GM19025 (cell line): ENCODE data around the gene ZFAND6.
"Not testable (repeated sequence)": the region's sequence is repeated elsewhere in the genome, so short reads cannot be mapped to it uniquely, and the experiment has no call there.

Experiments
- ATAC-seq: cut with Tn5 transposase; IDR thresholded peaks from one replicate; pipeline ENCODE4 v1.9.1; 2021; ENCODE audit warnings: mild to moderate bottlenecking, low read depth, moderate library complexity; ENCODE audit not compliant: unreplicated experiment

ZFAND6 gene

GRCh38 chr15:80138961-80139360 is 79.5 kb downstream of the ZFAND6 start:
- ATAC-seq = no peak

GRCh38 chr15:80140909-80141308 is 81.4 kb downstream of the ZFAND6 start:
- ATAC-seq = no peak

- no peak for ATAC-seq
These were observed 82.6 kb downstream of the ZFAND6 start for GRCh38 chr15:80141916-80142598.

DNA sequence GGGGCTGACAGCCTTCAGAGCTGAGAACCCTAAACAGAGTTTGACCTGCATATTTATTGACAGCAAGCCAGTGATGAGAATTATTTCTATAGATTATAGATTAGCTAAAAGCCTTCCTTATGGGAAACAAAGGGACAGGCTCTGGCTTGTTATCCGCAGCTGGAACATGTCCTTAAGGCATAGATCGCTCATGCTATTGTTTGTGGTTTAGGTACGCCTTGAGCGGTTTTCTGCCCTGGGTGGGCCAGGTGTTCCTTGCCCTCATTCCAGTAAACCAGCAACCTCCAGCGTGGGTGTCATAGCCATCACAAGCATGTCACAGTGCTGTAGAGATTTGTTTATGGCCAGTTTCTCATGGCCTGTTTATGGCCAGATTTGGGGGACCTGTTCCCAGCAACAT is 83.2 kb downstream of the ZFAND6 start:
- no peak for ATAC-seq

- ATAC-seq = no peak
These were observed 91.7 kb downstream of the ZFAND6 start for GRCh38 chr15:80151148-80151547.

DNA sequence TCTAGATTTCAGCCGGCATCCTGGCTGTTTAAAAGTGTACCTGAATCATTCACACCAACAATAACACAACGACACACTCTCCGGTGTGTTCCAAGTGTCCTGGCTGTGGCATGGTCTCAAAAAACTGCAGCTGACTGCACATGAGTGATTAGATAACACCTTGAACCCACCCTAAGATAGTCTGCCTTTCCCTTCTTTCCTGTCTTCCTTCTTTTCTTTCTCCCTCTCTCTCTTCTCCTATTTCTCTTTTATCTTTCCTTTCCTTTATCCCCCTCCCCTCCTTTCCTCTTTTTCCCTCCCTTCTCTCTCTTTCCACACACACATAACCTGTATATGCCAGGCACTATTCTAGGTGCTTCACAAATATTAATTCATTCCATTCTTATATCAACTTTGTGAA is 92.1 kb downstream of the ZFAND6 start:
- no peak for ATAC-seq

DNA sequence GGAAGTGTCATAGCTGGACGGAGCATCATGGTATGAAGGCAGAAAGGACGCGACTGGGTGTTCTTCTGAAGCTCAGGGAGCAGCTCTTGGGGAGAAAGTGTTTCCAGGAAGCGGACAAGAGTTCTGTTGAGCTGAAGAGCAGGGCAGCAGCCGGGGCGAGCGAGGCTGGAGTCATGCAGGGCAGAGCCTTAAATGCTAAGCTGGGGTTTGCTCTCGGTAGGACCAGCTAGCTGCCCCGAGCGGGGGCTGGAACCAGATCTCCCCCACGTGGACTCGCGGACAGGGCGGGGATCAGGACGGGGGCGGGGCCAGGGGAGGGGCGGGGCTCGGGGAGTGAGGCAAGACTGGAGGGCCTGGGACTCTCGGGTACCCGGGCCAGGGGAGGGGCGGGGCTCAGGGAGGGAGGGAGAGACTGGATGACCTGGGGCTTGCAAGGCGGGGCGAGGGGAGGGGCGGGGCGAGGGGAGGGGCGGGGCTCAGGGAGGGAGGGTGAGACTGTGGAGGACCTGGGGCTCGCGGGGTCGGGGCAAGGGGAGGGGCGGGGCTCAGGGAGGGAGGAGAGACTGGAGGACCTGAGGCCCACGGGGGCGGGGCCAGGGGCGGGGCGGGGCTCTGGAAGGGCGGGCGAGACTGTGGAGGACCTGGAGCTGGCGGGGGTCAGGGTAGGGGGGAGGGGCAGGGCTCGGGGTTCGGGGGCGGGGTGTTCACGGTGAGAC is 92.9 kb downstream of the ZFAND6 start:
- ATAC-seq = peak; percentile 54

GRCh38 chr15:80152896-80153876 is 93.7 kb downstream of the ZFAND6 start, which contains the start of gene FAH:
Gene FAH (plus strand): TSS chr15:80152999. CDS start chr15:80153055, 56 bp downstream.
- peak; percentile 46 for ATAC-seq

- ATAC-seq = no peak
These were observed 94.4 kb downstream of the ZFAND6 start for GRCh38 chr15:80153900-80154299.

GRCh38 chr15:80154336-80154735 is 94.9 kb downstream of the ZFAND6 start:
- ATAC-seq = no peak

DNA sequence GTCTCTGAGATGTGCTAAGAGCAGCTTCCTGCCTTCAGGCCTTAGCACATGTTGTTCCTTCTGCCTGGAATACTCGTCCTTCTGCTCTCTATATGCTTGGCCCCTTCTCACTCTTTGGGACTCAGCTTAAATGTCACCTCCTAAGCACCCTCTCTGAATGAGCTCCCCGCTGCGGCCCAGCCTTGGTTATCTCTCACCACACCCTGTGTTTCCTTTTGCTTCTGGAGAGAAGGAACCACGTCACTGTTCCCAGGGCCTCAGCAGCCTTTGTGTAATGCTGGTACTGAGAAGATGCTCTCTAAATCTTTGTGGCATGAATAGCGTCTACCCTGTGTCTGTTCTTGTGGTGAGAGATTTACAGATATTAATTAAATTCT is 95.5 kb downstream of the ZFAND6 start:
- no peak for ATAC-seq

DNA sequence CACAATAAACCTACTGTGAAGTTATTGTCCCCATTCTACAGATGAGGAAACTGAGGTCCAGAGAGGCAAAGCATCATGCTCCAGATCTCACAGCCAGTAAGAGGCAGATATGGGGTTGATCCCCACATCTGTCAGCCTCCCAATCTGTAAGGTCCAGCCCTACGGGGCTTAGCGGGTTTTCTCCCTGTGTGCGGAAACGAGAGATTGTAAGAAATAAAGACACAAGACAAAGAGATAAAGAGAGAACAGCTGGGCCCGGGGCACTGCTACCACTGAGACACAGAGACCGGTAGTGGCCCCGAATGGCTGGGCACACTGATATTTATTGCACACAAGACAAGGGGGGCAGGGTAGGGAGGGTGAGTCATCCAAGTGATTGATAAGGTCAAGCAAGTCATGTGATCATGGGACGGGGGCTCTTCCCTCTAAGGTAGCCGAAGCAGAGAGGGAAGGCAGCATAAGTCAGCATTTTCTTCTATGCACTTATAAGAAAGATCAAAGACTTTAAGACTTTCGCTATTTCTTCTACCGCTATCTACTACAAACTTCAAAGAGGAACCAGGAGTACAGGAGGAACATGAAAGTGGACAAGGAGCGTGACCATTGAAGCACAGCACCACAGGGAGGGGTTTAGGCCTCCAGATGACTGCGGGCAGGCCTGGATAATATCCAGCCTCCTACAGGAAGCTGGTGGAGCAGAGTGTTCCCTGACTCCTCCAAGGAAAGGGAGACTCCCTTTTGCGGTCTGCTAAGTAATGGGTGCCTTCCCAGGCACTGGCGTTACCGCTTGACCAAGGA is 96.1 kb downstream of the ZFAND6 start:
- not testable (repeated sequence) for ATAC-seq

DNA sequence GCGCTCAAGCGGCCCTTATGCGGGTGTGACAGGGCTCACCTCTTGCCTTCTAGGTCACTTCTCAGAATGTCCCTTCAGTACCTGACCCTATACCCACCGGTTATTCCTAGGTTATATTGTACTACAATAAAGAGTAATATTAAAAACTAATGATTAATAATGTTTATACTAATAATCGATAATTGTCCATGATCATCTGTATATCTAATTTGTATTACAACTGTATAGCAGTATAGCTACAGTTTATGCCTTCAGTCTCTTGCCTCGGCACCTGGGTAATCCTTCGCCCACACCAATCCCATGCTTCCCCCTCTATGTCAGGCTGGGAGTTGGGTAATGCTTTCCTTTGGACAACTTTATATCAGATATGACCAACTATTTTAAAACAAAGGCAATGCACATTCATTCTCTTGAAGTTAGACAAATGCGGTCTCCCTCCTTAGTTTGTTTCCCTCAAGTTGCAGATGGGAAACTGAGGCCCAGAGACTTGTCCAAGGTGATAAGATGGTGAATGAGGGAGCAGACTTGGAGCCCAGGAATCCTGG is 96.8 kb downstream of the ZFAND6 start:
- no peak for ATAC-seq

DNA sequence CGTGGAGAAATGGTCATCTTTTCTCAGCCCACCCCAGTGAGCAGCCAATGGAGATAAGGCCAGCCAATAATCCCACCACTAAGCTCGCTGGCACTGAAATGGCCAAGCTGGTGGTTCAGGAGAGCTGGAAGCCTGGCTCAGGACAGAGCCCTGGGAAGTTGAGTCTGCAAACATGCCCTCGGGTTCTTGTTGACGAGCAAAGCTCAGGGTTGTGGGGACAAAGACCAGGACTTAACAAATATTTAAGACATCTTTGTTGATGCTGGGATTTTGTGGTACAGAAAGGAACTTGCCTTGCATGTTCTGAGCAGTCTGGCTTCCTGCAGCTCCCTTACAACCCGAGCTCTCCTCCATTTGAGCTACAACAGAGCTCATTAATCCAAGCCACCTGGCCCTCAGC is 97.7 kb downstream of the ZFAND6 start:
- no peak for ATAC-seq

DNA sequence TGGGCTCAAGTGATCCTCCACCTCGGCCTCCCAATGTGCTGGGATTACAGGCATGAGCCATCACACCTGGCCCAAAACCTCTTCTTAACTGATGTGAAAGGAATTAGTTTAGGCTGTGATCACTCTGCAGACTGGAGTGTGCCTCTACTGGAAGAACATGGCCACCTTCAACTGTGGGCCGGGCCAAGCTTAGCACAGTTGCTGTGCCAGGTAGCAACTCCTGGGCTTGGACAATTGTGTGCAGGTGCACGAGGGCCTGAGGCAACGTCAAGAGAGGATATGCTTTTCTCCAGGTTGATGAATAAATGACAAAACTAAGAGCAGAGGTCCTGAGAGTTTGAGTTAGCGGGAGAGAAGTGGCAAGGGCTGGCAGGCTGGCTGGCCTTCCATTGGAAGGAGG is 99.8 kb downstream of the ZFAND6 start:
- ATAC-seq = no peak

- ATAC-seq = no peak
These were observed 100.5 kb downstream of the ZFAND6 start for GRCh38 chr15:80159811-80160569.

- ATAC-seq = peak; percentile 55
These were observed 101.2 kb downstream of the ZFAND6 start for GRCh38 chr15:80160570-80161156.

DNA sequence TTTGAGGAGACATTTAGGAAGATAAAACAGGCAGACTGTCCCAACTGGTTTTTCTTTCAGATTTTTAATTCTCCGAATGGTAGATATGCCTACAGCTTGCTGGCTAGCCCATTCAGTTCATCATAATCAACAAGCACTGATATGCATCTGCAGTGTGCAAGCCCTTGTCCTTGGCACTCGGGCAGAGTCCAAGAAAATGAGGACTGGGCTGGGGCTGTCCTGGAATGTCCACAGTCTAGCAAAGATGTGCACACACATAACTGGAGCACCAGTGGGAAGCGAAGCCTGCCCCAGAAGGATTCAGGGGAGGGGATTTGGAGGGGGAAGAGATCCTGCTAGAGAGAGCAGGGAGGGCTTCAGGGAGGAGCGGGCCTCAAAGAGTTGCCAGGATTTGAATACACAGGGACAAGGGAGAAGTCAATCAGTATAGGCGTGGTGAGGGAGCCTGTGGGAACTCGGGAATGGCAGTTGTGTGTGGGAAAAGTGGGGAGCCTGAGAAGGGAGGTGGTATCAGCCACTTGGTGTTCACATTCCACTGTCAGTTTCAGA is 102.1 kb downstream of the ZFAND6 start:
- ATAC-seq = no peak
